Mammary epithelial cell (primary cell): Measurements from ENCODE around the gene NR2F1-AS1.

Experiments used
- CTCF ChIP-seq, 2 donors: IDR thresholded peaks in 1 of 2; conservative IDR thresholded peaks in 1 of 2; 2 replicates each; pipeline ENCODE4 v1.5.1; 2011 to 2012; ENCODE audit warnings: inconsistent platforms in 2 of 2, low read length in 2 of 2, mild to moderate bottlenecking in 2 of 2, control low read depth in 1 of 2, low read depth in 1 of 2; ENCODE audit not compliant: insufficient read depth in 1 of 2; ENCODE audit errors: extremely low read depth in 1 of 2
- EZH2 ChIP-seq: IDR thresholded peaks from 2 replicates; pipeline ENCODE4 v1.6.1; 2012; ENCODE audit warnings: low read length, inconsistent platforms, borderline replicate concordance

- TF ChIP-seq CTCF (conservative IDR thresholded peaks at IDR 0.05 in 1 of 2, IDR thresholded peaks at IDR 0.05 in 1 of 2; ENCODE audit: extremely low read depth in 1 of 2, insufficient read depth in 1 of 2, low read depth in 1 of 2, low read length in 2 of 2), result no peak
- no peak for TF ChIP-seq EZH2
Observed at GRCh38 chr5:93593476-93594131, 12.6 kb upstream of the NR2F1-AS1 start.
